IMR-90 (cell line): ENCODE measurements around the gene POLR2L. TPM values are rescaled to one million over a fixed set of nuclear protein-coding genes. Genes with fewer than 3 reads are reported as not detected.

Source experiments
- ATAC-seq: fragments of 200-7000 bp; cut with Tn5 transposase; 2 replicates; pipeline ENCODE4 v1.9.1; 2020; ENCODE audit warnings: low read depth, mild to moderate bottlenecking, moderate library complexity
- BruUV-seq: library from RNA; stranded (reverse); fragments of 400-500 nt; replicated peaks from 2 replicates; lab custom pipeline; 2021; lab: Mats Ljungman, UMichigan
- CTCF ChIA-PET: fragments of 300-600 bp; formaldehyde crosslinking; extraction: SDS; loops from one replicate; lab custom pipeline; 2021; ENCODE audit warnings: antibody characterized with exemption; lab: Yijun Ruan, JAX
- POLR2A ChIA-PET: fragments of 300-600 bp; sonication (Branson Sonifier 250); formaldehyde crosslinking; loops from one replicate; lab custom pipeline; 2022; ENCODE audit warnings: antibody characterized with exemption; ENCODE audit not compliant: unreplicated experiment; lab: Charles Lee
- DNase-seq: peaks from one replicate; pipeline ENCODE4 v3.0.0; 2013
- H2AFZ ChIP-seq: replicated peaks from 2 replicates; pipeline ENCODE3; 2013; ENCODE audit warnings: low read length, mild to moderate bottlenecking; ENCODE audit not compliant: poor library complexity
- H2AK5ac ChIP-seq: 2 replicates; pipeline ENCODE4 v1.6.1; 2013; ENCODE audit warnings: low read depth, low read length, inconsistent platforms
- H2AK9ac ChIP-seq: replicated peaks from 2 replicates; pipeline ENCODE3; 2013; ENCODE audit warnings: mild to moderate bottlenecking, low read depth, low read length, moderate library complexity; ENCODE audit not compliant: poor library complexity
- H2BK120ac ChIP-seq: 2 replicates; pipeline ENCODE4 v1.6.1; 2013; ENCODE audit warnings: low read depth, low read length, inconsistent platforms
- H2BK15ac ChIP-seq: 3 replicates; pipeline ENCODE4 v1.6.1; 2013; ENCODE audit warnings: low read depth, low read length, inconsistent platforms
- H2BK20ac ChIP-seq: 2 replicates; pipeline ENCODE4 v1.6.1; 2013; ENCODE audit warnings: low read depth, mild to moderate bottlenecking, inconsistent platforms, low read length, moderate library complexity
- H2BK5ac ChIP-seq: 2 replicates; pipeline ENCODE4 v1.6.1; 2013; ENCODE audit warnings: mild to moderate bottlenecking, low read depth, low read length, inconsistent platforms; ENCODE audit not compliant: poor library complexity, severe bottlenecking
- H3K14ac ChIP-seq: replicated peaks from 2 replicates; pipeline ENCODE4 v1.6.1; 2013; ENCODE audit warnings: low read depth, low read length, inconsistent platforms
- H3K18ac ChIP-seq: 2 replicates; pipeline ENCODE4 v1.6.1; 2013; ENCODE audit warnings: low read depth, low read length, control low read depth
- H3K23ac ChIP-seq: 2 replicates; pipeline ENCODE4 v1.6.1; 2013; ENCODE audit warnings: low read depth, low read length, inconsistent platforms
- H3K27ac ChIP-seq: 2 replicates; pipeline ENCODE4 v1.5.1; 2013; ENCODE audit warnings: mild to moderate bottlenecking, control low read depth, low read length; ENCODE audit not compliant: insufficient read depth
- H3K27me3 ChIP-seq: 2 replicates; pipeline ENCODE4 v1.6.1; 2013; ENCODE audit warnings: low read length; ENCODE audit not compliant: control insufficient read depth, insufficient read depth
- H3K36me3 ChIP-seq: 2 replicates; pipeline ENCODE4 v1.6.1; 2013; ENCODE audit warnings: low read length, mixed read lengths; ENCODE audit not compliant: control insufficient read depth, insufficient read depth
- H3K4ac ChIP-seq: 2 replicates; pipeline ENCODE4 v1.6.1; 2013; ENCODE audit warnings: low read depth, low read length, inconsistent platforms
- H3K4me1 ChIP-seq: 2 replicates; pipeline ENCODE4 v1.6.1; 2013; ENCODE audit warnings: low read length, mixed read lengths; ENCODE audit not compliant: control insufficient read depth, insufficient read depth
- H3K4me2 ChIP-seq: 2 replicates; pipeline ENCODE4 v1.6.1; 2013; ENCODE audit warnings: low read depth, mild to moderate bottlenecking, control low read depth, low read length, moderate library complexity
- H3K4me3 ChIP-seq: 2 replicates; pipeline ENCODE4 v1.5.1; 2013; ENCODE audit warnings: low read depth, mild to moderate bottlenecking, control low read depth, low read length, moderate library complexity; ENCODE audit not compliant: insufficient read depth
- H3K56ac ChIP-seq: 2 replicates; pipeline ENCODE4 v1.6.1; 2013; ENCODE audit warnings: low read length, inconsistent platforms; ENCODE audit not compliant: insufficient read depth; ENCODE audit errors: extremely low read depth
- H3K79me1 ChIP-seq, 2 experiments: 2 replicates each; pipeline ENCODE4 v1.6.1; 2013; ENCODE audit warnings: low read length in 2 of 2, inconsistent platforms in 1 of 2, low read depth in 1 of 2
- H3K9ac ChIP-seq: 2 replicates; pipeline ENCODE4 v1.6.1; 2013; ENCODE audit warnings: low read depth, low read length, control low read depth
- H3K9me1 ChIP-seq: 2 replicates; pipeline ENCODE4 v1.6.1; 2013; ENCODE audit warnings: low read length, inconsistent platforms; ENCODE audit not compliant: insufficient read depth
- H3K9me3 ChIP-seq: 2 replicates; pipeline ENCODE4 v1.6.1; 2013; ENCODE audit warnings: low read length; ENCODE audit not compliant: control insufficient read depth, insufficient read depth
- H4K20me1 ChIP-seq: 2 replicates; pipeline ENCODE4 v1.6.1; 2013; ENCODE audit warnings: low read length, inconsistent platforms; ENCODE audit not compliant: insufficient read depth
- H4K5ac ChIP-seq: 2 replicates; pipeline ENCODE4 v1.6.1; 2013; ENCODE audit warnings: mild to moderate bottlenecking, low read depth, low read length, control low read depth
- H4K8ac ChIP-seq, 2 experiments: 2 replicates each; pipeline ENCODE4 v1.6.1; 2013; ENCODE audit warnings: low read depth in 2 of 2, low read length in 2 of 2, control low read depth in 1 of 2, inconsistent platforms in 1 of 2
- H4K91ac ChIP-seq: 2 replicates; pipeline ENCODE4 v1.6.1; 2013; ENCODE audit warnings: low read depth, low read length, inconsistent platforms; ENCODE audit not compliant: insufficient read depth
- BHLHE40 ChIP-seq: fragments of 150-350 bp; IDR thresholded peaks from 2 replicates; pipeline ENCODE4 v1.6.1; 2016; ENCODE audit warnings: mild to moderate bottlenecking, low read depth, low read length
- CEBPB ChIP-seq: IDR thresholded peaks from 2 replicates; pipeline ENCODE4 v1.6.1; 2012; ENCODE audit warnings: low read depth, low read length, improper control_type of control experiment
- CHD1 ChIP-seq: IDR thresholded peaks from 2 replicates; pipeline ENCODE4 v1.6.1; 2012; ENCODE audit warnings: low read depth, low read length, improper control_type of control experiment
- ELK1 ChIP-seq: fragments of 150-350 bp; IDR thresholded peaks from 2 replicates; pipeline ENCODE4 v1.6.1; 2016; ENCODE audit warnings: low read depth, mild to moderate bottlenecking, low read length, moderate library complexity, borderline replicate concordance
- FOS ChIP-seq: fragments of 150-350 bp; IDR thresholded peaks from 2 replicates; pipeline ENCODE4 v1.6.1; 2016; ENCODE audit warnings: low read depth, low read length
- MAFK ChIP-seq: IDR thresholded peaks from 2 replicates; pipeline ENCODE4 v1.6.1; 2012; ENCODE audit warnings: low read depth, low read length, improper control_type of control experiment
- MXI1 ChIP-seq: IDR thresholded peaks from 2 replicates; pipeline ENCODE4 v1.6.1; 2012; ENCODE audit warnings: low read depth, mild to moderate bottlenecking, low read length, moderate library complexity, borderline replicate concordance
- NFE2L2 ChIP-seq: fragments of 150-350 bp; IDR thresholded peaks from 2 replicates; pipeline ENCODE4 v1.6.1; 2016; ENCODE audit warnings: low read depth, mild to moderate bottlenecking, low read length
- POLR2A ChIP-seq: IDR thresholded peaks from 2 replicates; pipeline ENCODE4 v1.6.1; 2012; ENCODE audit warnings: mild to moderate bottlenecking, low read depth, low read length
- RAD21 ChIP-seq: IDR thresholded peaks from 2 replicates; pipeline ENCODE4 v1.6.1; 2012; ENCODE audit warnings: low read length, improper control_type of control experiment
- RFX5 ChIP-seq: IDR thresholded peaks from 2 replicates; pipeline ENCODE4 v1.8.0; 2012; ENCODE audit warnings: low read depth, mild to moderate bottlenecking, low read length, moderate library complexity
- SMC3 ChIP-seq: fragments of 150-350 bp; IDR thresholded peaks from 2 replicates; pipeline ENCODE4 v1.6.1; 2016; ENCODE audit warnings: low read depth, mild to moderate bottlenecking, antibody characterized with exemption, low read length, moderate library complexity
- USF2 ChIP-seq: fragments of 150-350 bp; IDR thresholded peaks from 2 replicates; pipeline ENCODE4 v1.6.1; 2017; ENCODE audit warnings: mild to moderate bottlenecking, antibody characterized with exemption, low read length, low read depth
- WGBS, 2 experiments: methylation state at CpG; one replicate each; pipeline versions ENCODE4 v1.1.5 to v1.1.7; 2013; ENCODE audit warnings: missing lambda C conversion rate in 2 of 2; ENCODE audit not compliant: insufficient read length in 1 of 2; ENCODE audit errors: extremely low coverage in 2 of 2; 5-methylcytosine and 5-hydroxymethylcytosine counted together
- dilution Hi-C: fragments of 300-500 bp; cut with HindIII; formaldehyde crosslinking; loops from one replicate; pipeline ENCODE4 v1.14.3; 2018; ENCODE audit warnings: low sequenced_read_pairs; ENCODE audit not compliant: unreplicated experiment
- in situ Hi-C: fragments of 300-500 bp; cut with MboI; formaldehyde crosslinking; loops from 3 replicates; pipeline ENCODE4 v1.14.3; 2019; ENCODE audit warnings: low sequenced_read_pairs, inconsistent platforms, mixed read lengths
- intact Hi-C: fragments of 100-400 bp; cut with micrococcal nuclease; formaldehyde crosslinking; loops from 2 replicates; pipeline ENCODE4 v1.10.0; 2022
- polyA plus RNA-seq, 3 experiments: library from polyadenylated mRNA; depleted of rRNA; stranded (reverse); fragments of >200 nt; gene quantifications; 2 replicates each; pipeline ENCODE4 v1.2.3, GENCODE V29; 2012; ENCODE audit warnings: low replicate concordance in 1 of 3
- total RNA-seq: library from RNA; depleted of rRNA; stranded (reverse); fragments of >200 nt; gene quantifications from 2 replicates; pipeline ENCODE4 v1.2.3, GENCODE V29; 2012
- TF ChIP-seq, protein P1 (sequence below): conservative IDR thresholded peaks from 2 replicates; pipeline ENCODE4 v1.5.1; 2012; ENCODE audit warnings: mild to moderate bottlenecking, low read depth, low read length, improper control_type of control experiment

POLR2L gene
- total and polyA plus RNA-seq, 2 of the 4 experiments (the other 2 are of a cell fraction), result 44.4 to 416 TPM

DNA sequence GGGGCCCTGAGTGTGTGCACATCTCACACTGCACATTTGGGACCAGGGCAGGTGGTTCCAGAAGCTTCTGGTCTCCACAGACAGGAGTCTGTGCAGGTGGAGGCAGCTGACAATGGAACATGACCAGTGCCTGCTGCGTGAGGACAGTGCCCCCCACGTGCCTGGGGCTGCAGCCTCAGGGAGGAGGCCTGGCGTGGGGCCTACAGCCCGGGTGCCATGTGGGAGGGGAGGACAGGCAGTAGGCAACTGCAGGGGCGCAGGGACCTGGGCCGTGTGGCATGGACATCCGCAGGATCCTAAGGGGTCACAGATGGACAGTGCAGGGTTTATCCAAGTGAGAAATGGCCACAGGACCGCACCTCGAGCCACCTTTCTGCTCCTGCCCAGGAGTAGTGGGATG is 29.1 kb upstream of the POLR2L start:
- ChIA-PET POLR2A (no interaction called here), CTCF (no interaction called here)
- in situ Hi-C loops, result no loop called here

More for the DNA sequence above, 29.1 kb upstream of the POLR2L start:
- Histone ChIP-seq H3K4me3 (no peak overlapping the region), H2AK9ac (no peak overlapping the region), H3K56ac (no peak overlapping the region), H2AFZ (no peak overlapping the region), H4K8ac (no peak overlapping the region), H2BK20ac (no peak overlapping the region), H2BK120ac (no peak overlapping the region), H3K79me1 (peaks cover 3 to 6% of the 10 kb centered on the region in 2 experiments; a peak in 1 of 4 replicates), H3K14ac (no peak overlapping the region), H2BK5ac (no peak overlapping the region), H3K4me2 (no peak overlapping the region), H4K91ac (no peak overlapping the region), H3K9me1 (peaks cover 3% of the 10 kb centered on the region; the same call in 1 of the 2 replicates), H2BK15ac (no peak overlapping the region), H3K27me3 (no peaks in the 10 kb centered on the region), H3K18ac (no peak overlapping the region), H3K9ac (no peak overlapping the region), H4K5ac (no peak overlapping the region), H3K4me1 (no peaks in the 10 kb centered on the region; the same call in 1 of the 2 replicates), H3K36me3 (peaks cover 12% of the 10 kb centered on the region; the same call in 1 of the 2 replicates), H2AK5ac (no peak overlapping the region), H3K27ac (no peak overlapping the region), H3K4ac (no peak overlapping the region), H3K23ac (no peak overlapping the region), H4K20me1 (peaks cover 22% of the 10 kb centered on the region), H3K9me3 (no peaks in the 10 kb centered on the region)
- DNase-seq (no peak), ATAC-seq (no peak)
- 91% methylated on average over 4 of the region's 9 CpGs; no CpG with 5 or more reads in 1 of the 2 experiments for WGBS, 2 experiments
- dilution Hi-C loops (no loop called here), intact Hi-C loops (no loop called here)
- no TSS peak for BruUV-seq
- TF ChIP-seq NFE2L2, result no peak
- no peak for TF ChIP-seq ELK1
- TF ChIP-seq MAFK, result no peak
- no peak for TF ChIP-seq CEBPB
- TF ChIP-seq BHLHE40, result no peak
- TF ChIP-seq RAD21, result no peak
- no peak for TF ChIP-seq RFX5
- no peak for TF ChIP-seq FOS
- TF ChIP-seq, protein P1, sequence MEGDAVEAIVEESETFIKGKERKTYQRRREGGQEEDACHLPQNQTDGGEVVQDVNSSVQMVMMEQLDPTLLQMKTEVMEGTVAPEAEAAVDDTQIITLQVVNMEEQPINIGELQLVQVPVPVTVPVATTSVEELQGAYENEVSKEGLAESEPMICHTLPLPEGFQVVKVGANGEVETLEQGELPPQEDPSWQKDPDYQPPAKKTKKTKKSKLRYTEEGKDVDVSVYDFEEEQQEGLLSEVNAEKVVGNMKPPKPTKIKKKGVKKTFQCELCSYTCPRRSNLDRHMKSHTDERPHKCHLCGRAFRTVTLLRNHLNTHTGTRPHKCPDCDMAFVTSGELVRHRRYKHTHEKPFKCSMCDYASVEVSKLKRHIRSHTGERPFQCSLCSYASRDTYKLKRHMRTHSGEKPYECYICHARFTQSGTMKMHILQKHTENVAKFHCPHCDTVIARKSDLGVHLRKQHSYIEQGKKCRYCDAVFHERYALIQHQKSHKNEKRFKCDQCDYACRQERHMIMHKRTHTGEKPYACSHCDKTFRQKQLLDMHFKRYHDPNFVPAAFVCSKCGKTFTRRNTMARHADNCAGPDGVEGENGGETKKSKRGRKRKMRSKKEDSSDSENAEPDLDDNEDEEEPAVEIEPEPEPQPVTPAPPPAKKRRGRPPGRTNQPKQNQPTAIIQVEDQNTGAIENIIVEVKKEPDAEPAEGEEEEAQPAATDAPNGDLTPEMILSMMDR, result no peak
- TF ChIP-seq CHD1, result no peak
- TF ChIP-seq POLR2A, result no peak
- no peak for TF ChIP-seq SMC3
- no peak for TF ChIP-seq USF2
- no peak for TF ChIP-seq MXI1
